Stimulated activated CD4-positive, alpha-beta T cell treated with anti-CD3 and anti-CD28 coated beads, Interleukin-1b, Interleukin-23, amount 100 ng/mL, for 24 hours (primary cell): ENCODE data around the gene ADCY2.

Experiments used
- DNase-seq, 4 experiments: peaks; one replicate each; pipeline ENCODE4 v3.0.0-alpha.2; 2020; ENCODE audit warnings: low read depth in 4 of 4, low spot score in 1 of 4

The ADCY2 gene

DNA sequence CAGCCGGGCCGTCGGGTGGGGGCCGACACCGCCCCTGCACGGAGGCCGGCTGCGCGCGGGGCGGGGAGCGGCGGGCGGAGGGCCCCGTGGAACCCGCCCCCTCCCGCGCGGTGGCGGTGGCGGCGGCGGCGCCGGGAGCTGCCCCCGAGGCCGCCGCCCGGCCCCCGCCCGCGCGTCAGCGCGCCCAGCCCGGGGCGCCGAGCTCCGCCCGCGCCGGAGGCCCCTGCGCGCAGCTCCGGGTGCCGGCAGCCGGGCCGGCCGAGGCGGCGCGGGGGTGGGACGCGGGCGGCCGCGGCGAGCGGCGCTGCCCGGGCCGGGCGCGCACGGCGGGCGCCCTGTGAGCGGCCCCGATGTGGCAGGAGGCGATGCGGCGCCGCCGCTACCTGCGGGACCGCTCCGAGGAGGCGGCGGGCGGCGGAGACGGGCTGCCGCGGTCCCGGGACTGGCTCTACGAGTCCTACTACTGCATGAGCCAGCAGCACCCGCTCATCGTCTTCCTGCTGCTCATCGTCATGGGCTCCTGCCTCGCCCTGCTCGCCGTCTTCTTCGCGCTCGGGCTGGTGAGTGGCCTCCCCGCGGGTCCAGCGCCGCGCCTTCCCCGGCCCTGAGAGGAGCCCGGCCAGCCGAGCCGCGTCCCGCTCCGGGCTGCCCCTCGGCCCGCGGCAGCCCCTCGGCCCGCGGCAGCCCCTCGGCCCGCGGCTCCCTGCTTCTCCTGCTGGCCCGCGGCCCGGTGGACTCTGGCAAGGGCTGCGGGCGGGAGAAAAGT lies at the start of gene ADCY2:
ADCY2 (plus strand) TSS at position 192 of the 766 bp plus-strand sequence; CDS start at position 351, 159 bp downstream.
- DNase-seq, result no peak

DNA sequence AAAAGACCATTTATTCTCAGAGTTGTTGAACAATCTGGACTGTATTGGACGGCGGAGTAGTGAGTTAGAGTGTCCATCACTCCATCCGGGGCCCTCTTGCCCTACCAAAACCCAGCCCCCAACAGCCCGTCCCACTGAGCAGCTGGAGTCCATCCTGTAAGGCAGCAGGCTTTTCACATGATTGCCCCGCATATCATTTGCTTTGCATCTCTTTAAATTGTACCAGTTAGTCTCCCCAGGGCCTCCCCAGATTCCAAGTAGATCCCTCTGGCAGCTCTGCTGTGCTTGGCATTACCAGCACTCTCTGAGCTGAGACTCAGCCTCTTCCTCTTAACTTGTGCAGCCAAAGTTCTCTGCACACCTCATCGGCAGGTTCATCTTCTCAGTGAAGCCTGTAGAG lies 48.6 kb upstream of the ADCY2 start:
- DNase-seq, result no peak

DNA sequence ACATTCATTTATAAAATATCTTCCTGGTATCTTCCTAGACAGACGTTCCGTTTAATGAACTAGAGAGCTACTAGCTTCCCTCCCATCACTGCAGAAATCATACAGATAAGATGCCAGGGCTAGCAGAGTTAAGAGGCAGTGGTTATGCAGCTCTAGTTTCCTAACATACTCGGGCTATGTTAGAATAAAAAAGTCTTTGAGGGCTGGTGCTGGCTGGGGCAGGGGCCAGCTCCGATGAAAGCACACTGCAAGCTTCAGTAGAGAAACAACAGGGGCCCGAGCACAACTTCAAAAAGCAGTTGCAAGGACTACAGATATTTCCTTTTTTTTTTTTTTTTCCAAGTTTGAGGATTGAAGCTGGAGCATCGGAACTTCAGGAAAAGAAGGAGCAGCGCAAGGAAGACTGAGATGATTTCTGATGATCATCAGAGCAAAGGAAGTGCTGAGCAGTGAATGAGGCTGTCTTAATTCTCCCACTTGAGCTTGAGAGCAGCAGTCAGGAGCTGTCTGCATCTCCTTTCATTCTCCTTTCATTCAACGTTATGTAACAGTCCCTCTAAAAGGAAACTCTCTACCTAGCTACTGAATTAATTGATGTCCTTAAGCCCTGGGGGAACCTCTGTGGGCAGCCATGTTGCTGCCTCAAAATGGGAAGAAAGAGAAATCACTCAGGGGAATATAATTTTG lies 47.6 kb upstream of the ADCY2 start:
- no peak for DNase-seq

DNA sequence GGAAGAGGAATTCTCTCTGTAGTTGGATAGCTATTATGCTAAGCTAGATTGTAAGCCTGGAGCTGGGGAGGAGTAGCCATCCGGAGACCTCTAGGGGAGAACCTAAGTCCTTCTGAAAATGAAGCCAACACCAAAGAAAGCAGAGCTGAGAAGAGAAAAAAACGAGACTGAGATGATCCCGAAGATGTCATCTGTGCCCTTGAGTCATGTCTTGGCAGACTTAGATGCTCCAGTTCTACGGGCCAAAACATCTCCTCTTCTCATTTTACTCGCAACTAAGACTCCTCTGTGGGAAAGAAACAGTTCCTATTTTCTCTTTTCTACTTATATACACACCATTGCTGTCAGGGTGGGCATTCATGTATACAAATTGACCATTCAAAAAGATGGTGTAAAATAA lies 34.3 kb upstream of the ADCY2 start:
- DNase-seq, result no peak

DNA sequence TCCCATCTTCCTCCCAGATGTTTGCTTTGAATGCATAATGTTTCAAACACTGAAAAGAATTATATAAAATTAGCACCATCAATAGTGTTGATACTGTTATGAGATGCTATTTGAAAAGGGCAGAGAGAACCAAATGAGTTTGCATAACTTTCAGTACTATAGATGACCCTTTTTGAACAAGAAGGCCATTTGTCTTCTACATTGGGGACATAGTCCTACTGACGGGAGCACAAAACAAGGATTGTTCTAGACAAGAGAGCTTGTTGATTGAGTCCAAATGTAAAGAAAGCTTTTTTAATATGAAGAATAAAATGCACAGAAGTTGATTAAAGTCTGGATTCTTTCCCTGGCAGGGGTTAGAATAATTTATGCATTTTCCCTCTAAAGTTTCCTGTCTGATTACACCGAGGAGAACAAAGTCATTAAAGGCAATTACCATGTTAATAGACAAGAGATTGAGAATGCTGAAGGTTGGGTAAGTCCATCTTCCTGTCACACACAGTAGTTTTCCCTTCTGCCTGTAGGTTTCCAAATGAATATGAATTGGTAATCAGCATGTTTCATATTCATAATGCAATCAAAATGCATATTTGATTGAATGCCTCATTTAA lies 32.8 kb upstream of the ADCY2 start:
- no peak for DNase-seq

DNA sequence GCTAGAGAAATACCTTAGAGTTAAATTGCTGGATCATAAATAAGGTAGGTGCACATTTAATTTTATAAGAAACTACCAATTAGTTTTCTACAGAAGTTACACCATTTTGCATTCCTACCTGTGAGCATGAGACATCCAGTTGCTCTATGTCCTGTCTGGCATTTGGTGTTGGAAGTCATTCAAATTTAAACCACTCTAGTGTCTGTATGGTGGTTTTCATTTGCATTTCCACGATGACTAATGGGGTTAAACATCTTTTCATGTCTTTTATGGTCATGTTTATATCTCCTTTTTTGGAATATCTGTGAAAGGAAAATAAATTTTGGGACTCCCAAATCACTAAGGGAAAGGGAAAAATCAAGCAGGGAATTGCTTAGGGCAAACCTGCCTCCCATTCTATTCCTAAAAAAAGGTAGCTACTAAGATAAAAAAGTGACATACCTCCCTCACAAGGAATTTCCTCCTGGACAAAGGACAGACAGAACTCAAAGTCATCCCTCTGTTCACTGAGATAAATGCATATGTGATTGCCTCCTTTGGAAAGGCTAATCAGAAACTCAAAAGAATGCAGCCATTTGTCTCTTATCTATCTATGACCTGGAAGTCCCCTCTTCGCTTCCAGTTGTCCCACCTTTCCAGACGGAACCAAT lies 31.6 kb upstream of the ADCY2 start:
- no peak for DNase-seq

DNA sequence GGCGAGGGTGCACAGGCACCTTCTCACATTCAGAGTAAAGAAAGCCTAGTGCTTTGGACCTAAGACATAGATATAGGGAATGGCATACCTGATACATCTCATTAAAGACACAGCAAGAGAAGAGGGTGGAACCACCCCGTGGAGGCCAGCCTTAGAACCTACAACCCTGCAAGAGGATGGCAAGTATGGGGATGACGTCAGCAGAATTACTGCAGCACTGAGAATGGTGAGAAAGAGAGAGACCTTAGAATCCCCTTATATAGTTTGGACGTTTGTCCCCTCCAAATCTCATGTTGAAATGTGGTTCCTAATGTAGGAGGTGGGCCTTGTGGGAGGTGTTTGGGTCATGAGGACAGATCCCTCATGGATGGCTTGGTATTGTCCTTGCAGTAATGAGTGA lies 28.2 kb upstream of the ADCY2 start:
- DNase-seq, result no peak

DNA sequence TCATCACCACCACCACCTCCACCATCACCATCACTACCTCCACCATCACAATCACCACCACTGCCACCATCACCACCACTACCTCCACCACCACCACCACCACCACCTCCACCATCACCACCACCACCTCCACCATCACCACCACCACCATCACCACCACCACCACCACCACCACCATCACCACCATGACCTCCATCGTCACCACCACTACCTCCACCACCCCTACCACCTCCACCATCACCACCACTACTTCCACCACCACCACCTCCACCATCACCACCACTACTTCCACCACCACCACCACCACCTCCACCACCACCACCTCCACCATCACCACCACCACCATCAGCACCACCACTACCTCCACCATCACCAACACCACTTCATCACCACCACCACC lies 23.5 kb upstream of the ADCY2 start:
- no peak for DNase-seq

DNA sequence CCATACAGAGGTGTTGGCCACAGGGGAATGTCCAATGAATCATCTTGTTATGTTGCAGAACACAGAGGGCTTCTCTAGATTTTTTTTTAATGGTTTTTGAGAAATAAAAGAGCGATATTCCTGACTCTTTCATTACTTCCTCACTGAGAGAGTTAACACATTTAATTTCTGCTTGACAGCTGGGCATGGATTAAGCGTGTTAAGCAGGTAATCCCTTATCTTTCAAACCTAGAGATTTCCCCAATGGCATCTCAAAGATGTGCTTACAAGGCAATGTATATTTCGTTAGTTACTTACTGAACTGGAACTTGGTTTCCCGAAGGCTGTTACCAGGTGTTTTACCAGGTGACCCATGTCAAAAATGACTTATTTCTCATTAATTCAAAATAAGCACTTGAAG lies 21.8 kb upstream of the ADCY2 start:
- no peak for DNase-seq

DNA sequence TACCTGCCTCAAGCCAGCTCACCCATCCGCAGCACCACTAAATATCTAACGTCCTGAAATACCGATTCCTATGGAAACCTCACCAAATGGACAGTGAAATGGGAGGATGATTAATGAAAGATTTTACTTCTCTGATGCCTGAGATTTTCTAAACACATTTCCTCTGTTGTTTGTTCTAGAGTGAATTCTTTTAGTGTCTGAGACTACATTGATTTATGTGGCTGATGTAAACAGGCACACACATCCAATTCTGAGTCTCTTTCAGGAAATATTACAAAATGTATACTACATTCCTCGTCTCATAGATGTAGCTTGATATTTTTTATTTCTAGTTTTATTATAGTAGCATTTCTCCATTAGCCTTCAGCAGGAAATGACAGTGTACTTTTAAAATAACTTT lies 20.5 kb upstream of the ADCY2 start:
- DNase-seq, result no peak

DNA sequence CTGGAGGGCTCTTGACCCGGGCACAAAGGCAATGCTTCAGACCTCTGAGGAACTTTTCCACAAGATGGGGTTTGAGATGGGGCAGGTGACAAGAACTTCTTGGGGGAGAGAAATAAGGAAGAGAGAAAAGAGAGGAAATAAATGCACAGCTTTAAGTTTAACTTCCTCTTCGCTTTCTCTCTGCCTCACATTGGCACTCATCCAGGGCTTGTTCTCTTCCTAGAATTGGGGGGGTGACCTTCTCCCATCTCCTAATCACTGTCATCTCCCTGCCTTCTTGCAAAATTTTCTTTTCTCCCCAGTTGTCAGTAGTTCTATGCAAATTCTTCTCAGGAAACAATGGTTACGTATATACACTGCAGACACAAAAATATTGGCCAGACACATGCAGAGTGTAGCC lies 19.1 kb upstream of the ADCY2 start:
- DNase-seq, result no peak

DNA sequence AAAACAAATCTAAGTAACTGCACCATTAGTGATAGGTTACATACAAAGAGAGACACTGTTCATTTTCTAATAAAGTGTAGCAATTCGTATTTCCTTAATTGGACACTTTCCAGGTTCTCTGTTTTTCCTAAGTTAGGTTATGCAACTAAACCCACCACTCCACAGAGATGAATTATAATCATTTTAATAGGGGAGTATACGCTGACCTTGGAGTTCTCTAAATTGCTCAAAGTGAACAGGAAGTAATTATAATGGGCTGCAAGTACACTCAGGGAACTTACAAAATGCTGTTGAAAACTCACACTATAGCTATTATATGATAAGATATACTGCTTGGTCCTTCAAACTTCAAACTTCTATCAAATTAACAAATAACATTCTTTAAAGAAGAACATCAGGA lies 18.2 kb upstream of the ADCY2 start:
- no peak for DNase-seq

DNA sequence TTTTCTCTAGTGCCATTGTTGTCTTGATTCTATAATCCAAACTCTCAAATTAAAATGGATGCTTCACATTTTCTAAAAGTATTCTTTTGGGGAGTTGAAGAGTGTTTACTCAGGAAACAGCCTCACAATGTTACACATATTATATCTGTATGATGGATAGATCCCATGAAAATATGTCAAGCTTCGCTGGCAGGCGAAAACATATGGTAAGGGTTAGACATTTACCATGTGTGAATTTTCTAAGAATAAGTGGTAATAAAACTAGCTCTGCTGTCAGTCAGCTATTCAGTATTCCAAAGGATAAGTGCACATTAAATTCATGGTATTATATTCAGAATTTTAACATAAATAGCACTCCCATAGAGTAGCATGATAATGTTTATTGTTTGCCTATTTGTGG lies 13.3 kb upstream of the ADCY2 start:
- DNase-seq, result no peak

DNA sequence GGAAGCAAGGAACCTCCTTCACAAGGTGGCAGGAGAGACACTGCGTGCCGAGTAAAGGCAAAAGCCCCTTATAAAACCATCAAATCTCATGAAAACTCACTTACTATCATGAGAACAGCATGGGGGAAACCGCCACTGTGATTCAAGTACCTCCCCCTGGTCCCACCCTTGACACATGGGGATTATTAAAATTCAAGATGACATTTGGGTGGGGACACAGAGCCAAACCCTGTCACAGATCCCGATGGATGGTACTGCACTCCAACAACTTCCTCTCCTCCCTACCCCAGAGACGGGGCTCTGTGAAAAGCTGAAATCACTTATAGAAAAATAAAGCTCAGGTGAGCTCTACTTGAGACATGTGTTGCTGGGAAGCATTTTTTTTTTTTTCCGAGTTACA lies 10.3 kb upstream of the ADCY2 start:
- no peak for DNase-seq

DNA sequence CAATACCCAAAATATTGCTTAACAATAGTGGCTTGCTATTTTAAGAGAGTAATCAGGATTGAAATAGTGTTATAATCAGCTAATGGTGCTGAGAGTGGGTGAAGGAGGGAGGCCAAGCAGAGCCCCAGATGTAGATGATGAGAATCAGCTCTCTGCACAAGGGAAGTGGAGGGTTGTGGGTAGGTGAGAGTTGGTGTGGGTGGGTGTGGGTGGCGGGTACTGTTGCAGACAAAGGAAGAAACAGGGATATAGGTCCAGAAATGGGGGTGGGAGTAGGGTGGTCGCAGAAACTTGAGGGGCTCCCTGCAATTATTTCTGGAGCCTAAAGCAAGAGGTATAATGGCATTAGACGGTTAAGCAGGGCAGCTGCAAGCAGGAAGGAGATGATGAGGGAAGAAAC lies 7.4 kb upstream of the ADCY2 start:
- DNase-seq, result no peak

DNA sequence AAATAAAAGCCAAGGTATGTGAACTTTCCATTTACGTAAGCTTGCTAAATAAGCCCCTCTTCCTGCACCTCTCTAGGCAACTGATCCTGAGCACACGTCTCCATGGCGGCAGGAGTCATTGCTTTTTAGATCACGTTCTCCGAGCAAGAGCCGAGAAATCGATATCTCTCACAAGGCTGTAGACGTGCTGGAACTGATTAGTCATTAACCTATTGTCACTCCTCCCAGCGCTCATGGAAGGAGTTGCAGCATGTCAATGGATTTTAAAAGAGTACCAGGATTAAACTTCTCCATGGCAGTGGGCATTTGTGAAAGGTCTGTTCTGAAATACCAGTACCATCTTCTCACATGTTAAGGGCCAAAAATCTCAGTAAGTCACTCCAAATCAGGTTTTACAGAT lies 4.7 kb upstream of the ADCY2 start:
- DNase-seq, result no peak

DNA sequence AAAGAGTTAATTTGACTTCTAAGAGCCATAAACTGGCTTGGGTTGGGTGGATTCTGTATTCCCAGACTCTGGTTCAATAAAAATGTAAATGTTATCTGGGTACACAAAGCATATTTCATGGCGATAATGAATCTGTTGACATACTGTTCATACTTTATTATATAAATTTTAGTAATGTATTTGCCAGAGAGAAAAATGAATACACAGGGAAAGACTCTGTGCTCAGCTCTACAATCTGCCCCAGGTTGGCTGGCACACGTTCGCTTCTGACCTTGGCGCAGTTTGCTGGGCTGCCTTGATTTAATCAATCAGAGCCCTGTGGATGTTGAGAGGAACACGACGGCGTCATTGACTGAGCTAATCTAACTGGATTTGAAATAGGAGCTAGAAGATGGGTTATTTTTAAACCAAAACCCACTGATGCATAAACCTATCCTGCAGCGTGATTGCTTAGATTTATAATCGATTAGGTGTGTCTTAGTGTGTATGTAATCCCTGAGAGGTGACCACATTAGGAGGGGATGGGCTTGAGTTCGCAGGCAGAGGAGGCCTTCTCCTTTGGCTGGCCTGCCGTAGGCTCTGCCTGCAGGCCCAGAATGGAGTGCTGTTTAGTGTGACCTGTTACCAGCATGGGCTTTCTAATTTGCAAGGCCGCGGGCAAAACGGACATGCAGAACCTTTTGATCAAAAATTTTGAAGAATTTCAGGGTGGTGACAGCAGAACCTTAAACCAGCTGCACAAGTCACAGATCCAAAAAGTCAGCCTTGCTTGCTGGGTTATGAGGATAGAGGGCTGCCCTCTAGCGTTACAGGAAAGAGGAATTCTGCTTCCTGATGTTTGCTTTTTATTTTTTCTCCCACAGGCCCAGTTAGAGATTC lies 3.9 kb upstream of the ADCY2 start:
- DNase-seq, result no peak

DNA sequence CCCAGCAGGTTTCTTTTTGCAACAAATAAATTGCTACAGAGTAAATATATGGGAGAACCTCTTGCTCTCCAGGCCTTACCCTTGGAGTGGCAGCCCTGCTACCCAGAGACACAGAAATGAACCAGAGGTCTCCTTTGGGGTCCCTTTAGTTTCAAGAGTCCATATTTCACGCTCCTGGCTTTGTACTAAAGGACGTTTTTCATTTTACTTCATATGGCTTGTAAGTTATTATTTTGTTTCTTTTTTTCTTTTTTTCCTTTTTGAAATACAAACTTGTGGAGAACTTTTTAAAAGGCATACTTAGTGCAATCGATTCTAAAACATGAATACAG lies 3.3 kb upstream of the ADCY2 start:
- DNase-seq, result no peak

DNA sequence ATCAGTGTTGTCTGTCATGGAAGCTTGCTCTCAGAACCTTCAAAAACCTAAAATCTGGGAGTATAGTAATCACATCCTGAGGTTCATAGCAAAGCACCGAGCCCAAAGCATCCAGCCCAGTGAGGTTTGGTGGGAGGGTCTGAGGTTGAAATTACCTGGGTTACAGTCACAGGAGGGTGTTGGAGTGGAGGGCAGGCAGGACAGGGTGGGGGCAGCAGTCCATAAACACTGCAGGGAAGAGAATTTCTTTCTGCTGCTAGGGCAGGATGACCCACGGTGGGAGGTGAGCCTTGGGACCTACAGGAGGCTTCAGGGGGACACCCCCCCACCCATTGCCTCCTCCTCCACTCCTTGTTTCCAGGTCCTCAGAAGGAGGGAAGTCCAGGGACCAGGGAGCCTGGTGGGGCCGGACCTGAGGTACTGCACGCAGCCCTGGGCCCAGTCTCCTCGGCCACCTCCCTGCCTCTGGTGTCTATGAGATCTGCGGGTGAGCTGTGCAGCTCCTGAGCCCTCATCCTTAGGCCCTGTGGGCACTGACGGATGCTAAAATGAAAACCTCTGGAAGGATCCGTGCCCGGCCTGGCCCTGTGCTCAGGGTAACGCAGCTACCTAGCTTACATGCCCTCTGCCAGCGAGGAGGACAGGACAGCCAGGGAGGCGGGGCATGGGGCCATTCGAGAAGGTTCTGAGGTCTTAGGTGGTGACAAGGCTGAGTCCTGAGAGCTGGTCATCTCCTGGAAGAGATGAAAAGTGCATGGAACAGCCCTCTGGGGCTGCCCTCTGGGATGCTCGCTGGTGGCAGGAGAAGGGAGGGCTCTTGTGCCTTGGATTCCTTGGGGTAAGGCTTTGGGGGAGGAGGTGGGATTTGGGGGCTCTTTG lies 1.8 kb upstream of the ADCY2 start:
- DNase-seq, result no peak

DNA sequence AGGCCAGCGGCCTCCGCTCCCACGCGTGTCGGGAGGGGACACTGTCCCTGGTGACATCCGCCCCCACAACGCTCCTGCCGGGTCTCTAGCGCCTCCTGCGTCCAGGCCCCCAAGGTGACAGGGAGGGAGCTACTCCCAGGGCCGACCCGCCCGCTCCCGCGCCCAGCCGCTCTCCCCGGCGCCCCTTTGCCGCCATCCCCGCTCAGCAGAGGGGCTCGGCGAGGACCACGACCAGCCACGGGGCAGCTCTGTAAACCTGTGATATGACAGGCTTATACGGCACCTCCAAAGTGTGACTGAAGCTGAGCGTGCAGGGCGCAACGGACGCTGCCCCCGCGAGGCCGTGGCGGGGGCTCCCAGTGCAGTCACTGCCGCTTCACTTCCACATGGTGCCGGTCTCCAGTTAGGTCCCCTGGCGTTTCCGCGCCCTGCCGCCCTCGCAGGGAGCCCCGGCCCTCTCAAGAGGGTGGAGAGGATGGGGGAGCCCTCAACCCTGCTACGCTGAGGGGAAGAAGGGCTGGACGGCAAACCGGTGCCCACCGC lies 978 bp upstream of the ADCY2 start:
- DNase-seq, result no peak
